Left forelimb (tissue), 1 donor: Measurements from ENCODE around the gene SLC34A1.
"Not testable (repeated sequence)": the region's sequence is repeated elsewhere in the genome, so short reads cannot be mapped to it uniquely, and the experiment has no call there.

Source experiments
- DNase-seq: peaks from one replicate; pipeline ENCODE4 v3.0.0-alpha.2; 2018; ENCODE audit warnings: low spot score

Gene SLC34A1

DNA sequence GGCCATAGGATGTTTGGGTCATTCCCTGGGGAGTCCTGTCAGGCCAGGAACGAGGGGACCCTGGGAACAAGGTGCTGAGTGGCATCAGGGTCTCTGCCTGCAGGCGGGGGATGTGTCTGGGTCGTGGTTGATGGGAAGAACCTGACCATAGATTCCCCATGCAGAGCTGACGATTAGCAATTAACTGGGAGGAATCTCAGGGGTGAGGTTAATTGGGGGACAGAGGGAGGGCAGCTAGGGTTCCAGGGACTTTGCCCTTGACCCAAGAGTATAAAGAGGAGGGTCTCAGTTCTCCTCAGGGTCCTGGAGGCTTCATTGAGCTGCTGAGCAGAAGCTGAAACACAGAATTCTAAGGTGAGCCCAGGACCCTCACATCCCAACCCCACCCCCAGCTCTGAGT, at the start of gene SLC34A1:
SLC34A1 (plus strand) TSS at position 301 of the 400 bp plus-strand sequence. CDS start 1,308 bp downstream, outside the sequence.
- DNase-seq = no peak

GRCh38 chr5:177334781-177335700, 49.2 kb upstream of the SLC34A1 start:
- DNase-seq = no peak

- no peak for DNase-seq
Measured at GRCh38 chr5:177335701-177336065, 48.6 kb upstream of the SLC34A1 start.

DNA sequence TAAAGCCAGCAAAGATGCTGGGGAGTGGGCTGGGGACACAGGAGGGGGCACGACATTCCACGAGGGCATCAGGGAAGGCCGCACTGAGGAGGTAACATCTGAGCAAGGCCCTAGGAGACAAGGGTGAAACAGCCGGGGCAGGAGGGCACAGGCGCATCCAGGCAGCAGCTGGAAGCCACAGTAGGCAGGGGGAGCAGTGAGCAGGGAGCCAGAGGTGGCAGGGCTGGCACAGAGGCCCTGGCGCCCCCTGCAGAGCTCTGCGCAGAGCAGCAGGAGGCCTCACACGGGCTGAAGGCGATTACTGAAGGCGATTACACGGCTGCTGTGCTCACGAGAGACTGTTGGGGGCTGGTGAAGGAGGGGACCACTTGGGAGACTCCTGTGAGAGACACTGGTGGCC, 48.1 kb upstream of the SLC34A1 start:
- no peak for DNase-seq

GRCh38 chr5:177336603-177337494, 47.4 kb upstream of the SLC34A1 start:
- DNase-seq = no peak

DNA sequence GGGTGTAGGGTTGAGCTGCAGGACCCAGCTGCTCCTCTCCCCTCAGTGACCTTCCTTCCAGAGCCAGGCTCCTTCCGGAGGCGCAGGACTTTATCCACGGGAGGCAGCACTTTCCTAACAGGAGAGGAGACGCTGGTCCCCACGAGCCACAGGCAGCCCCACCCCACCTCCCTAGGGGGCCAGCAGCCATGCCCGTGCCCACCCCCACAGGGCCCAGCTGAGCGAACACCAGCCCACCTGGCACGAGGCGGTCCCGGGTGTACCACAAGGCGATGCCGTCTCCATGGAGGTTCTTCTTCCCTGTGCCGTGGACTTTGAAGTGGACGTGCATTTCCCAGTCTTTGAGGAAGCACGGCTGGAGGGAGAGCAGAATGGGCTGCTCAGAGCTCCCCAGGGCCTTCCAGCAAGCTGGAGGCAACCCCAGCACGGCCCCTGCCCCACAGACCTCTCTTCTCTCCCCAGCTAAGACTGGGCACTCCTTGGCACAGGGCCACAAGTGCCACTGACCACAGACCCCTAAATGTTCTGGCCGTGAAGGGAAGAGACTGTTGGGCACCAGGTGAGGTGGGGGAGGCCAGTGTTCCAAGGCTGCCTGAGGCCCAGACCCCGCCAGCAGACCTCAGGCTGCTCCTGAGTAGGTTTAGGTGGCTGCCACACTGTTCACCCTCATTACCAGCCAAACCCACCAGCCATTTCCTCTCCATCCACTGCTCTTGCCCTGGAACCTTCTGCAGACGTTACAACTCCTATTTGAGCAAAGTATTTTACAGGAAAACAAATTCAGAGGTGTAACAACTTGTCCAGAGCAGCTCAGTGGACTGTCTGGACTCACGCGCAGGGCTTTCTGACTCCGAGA, 45.8 kb upstream of the SLC34A1 start:
- no peak for DNase-seq

DNA sequence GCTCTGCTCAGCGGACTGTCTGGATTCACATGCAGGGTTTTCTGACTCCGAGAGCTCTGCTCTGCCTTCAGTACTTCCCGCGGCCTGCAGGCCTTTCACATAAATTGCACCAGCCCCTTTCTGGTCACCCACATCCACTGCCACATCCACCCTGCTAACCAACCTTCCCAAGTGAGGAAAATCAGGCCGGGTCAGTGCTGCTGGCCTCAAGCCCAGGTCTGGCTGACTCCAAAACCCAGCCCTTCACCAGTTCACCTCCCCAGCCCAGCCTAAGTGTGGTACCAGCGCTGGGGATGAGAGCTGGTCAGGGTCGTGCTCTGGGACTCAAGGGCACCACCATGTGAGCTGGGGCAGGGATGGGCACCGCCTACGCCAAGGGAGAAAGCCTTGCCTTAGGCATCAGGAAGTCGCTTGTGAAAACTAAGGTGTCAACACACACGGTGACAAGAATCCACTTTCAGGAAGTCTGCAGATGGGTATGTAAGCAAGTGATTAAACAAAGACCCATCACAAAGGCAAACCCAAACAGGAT, 45.1 kb upstream of the SLC34A1 start:
- DNase-seq = no peak

- DNase-seq = not testable (repeated sequence)
Measured at GRCh38 chr5:177343000-177343399, 41.2 kb upstream of the SLC34A1 start.

- DNase-seq = no peak
Measured at GRCh38 chr5:177343777-177344176, 40.5 kb upstream of the SLC34A1 start.

- no peak for DNase-seq
Measured at GRCh38 chr5:177344891-177345290, 39.3 kb upstream of the SLC34A1 start.

- DNase-seq = no peak
Measured at GRCh38 chr5:177346820-177347219, 37.4 kb upstream of the SLC34A1 start.

DNA sequence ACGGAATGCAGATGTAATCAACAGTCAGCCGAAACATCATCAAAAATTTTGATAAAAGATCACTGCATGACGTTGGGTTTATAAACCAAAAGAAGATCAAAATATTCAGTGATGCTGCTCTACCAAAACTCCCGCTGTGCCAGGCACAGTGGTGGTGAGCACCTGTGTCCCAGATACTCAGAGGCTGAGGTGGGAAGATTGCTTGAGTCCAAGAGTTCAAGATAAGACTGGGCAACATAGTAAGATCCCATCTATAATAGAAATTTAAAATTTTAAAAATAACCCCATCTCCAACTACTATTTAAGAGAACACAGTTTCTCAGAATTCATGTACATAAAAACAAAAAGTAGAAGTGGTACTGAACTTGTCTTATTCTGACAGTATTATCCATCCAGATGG, 36.5 kb upstream of the SLC34A1 start:
- DNase-seq = no peak

DNA sequence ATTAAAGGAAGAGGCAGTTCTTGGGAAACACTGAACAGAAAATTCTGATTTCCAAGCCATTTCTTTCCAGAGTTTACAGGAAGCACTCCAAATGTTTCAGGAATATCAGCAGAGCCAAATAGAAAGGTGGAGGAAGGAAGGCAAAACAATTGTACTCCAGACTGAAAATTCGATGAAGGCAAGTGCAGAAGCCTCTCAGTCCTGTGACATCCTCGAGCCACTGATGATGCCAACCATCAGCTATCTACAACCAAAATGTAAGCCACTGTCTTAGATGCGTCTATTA, 34.9 kb upstream of the SLC34A1 start:
- DNase-seq = no peak

DNA sequence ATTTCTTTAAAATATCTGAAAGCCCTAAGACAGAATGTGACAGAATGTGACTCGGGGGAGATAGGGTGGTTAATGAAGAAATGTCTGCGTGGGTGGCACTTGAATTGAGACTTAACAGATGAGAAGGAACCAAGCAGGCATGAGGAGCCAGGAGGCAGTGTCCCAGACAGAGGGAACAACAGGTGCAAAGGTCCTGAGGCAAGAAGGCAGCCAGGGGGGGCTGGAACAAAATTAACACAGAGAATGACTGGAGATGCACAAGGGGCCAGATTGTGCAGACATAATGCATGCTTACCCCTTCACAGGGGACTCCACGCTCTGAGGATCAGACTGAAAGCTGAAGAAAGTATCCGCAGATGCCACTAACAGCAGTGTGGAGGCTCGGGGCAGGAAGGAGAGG, 34.5 kb upstream of the SLC34A1 start:
- DNase-seq = no peak

GRCh38 chr5:177350776-177351391, 33.4 kb upstream of the SLC34A1 start:
- no peak for DNase-seq

DNA sequence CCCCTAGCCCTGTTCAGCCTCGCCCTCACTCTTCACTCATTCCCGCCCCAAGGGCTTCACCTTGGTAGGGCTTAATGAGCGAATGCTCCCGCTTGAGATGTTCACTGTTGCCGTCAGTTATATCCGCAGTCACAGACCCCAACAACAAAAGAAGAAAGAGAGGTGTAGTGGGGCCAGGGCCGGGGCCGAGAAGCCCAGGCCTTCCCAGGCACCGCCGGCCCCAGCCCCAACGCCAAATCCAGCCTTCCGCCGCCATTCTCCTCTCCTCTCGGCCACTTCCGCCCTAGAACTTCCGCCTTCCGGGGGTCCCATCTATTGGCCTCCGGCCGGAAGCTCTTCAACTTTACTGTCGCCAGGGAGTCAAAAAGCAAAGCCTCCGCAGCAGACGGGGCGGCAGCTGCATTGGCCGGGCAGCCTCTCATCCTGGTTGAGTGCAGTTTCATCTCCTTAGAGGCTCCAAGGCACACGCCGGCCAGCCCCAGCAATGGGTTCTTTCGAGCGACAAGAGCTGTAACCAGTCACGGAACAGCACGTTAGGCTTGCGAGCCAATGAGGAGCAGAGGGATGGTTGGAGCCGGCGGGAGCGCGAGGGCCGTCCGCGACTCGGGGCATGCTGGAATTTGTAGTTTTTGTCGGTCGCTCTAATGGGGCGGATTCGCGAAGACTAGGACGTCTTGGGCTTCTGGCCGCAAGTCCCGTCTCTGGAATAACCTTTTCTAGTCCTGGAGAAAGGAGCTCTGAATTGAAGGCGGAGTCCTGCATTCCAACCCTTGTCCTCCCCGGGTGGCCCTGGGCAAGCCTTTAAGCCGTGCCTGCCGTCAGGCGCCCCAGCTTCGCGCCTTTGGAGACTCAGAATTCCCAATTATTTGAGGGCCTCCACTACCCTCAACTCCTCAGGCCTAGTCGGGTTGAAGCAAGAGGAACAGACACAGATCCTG, 32.6 kb upstream of the SLC34A1 start, which contains the start of gene LMAN2:
LMAN2 (minus strand) TSS at position 277 of the 938 bp plus-strand sequence; CDS start at position 256, 21 bp downstream.
- DNase-seq = peak; percentile 94

GRCh38 chr5:177353093-177353492, 31.1 kb upstream of the SLC34A1 start:
- no peak for DNase-seq

GRCh38 chr5:177354256-177354655, 30.0 kb upstream of the SLC34A1 start:
- DNase-seq = no peak

DNA sequence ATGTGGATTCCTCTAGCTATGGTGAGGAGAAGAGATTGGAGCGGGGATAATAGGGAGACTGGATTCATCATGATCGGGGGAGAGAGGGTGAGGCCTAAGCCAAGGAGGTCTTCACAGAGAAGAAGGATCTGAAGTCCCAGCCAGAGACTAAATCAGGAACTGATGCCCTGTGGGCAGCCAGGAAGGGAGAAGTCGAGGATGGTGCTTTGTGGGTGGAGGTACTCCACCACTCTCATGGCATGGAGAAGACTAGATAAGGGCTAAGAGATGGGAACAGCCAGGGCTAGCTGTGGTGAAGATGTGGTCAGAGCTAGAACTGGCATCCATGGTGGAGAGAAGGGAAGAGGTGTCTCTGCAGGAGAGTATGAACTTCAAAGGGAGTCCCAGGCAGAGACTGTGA, 29.5 kb upstream of the SLC34A1 start:
- no peak for DNase-seq
